Sigmoid colon (tissue), 7 donors: ENCODE data around the gene OR7A5. TPM values are rescaled to one million over a fixed set of nuclear protein-coding genes. Genes with fewer than 3 reads are reported as not detected.

ENCODE experiments used
- DNase-seq: peaks from one replicate; pipeline ENCODE4 v3.0.0-alpha.2; 2019
- H3K27ac ChIP-seq, 4 donors: fragments of 200-600 bp; sonication (generic); one replicate each; pipeline ENCODE4 v1.5.1; 2016 to 2019; ENCODE audit warnings: mild to moderate bottlenecking in 1 of 4
- H3K27me3 ChIP-seq, 3 donors: fragments of 200-600 bp; sonication (generic); one replicate each; pipeline ENCODE4 v1.5.1; 2019; ENCODE audit warnings: mild to moderate bottlenecking in 1 of 3
- H3K36me3 ChIP-seq, 4 donors: fragments of 200-600 bp; sonication (generic); one replicate each; pipeline ENCODE4 v1.5.1; 2016 to 2019
- H3K4me1 ChIP-seq, 4 donors: fragments of 200-600 bp; sonication (generic); one replicate each; pipeline ENCODE4 v1.5.1; 2017 to 2019
- H3K4me3 ChIP-seq, 4 donors: fragments of 200-600 bp; sonication (generic); one replicate each; pipeline ENCODE4 v1.5.1; 2017 to 2019; ENCODE audit warnings: mild to moderate bottlenecking in 2 of 4, moderate library complexity in 1 of 4
- H3K9me3 ChIP-seq, 4 donors: fragments of 200-600 bp in 3 of 4; sonication (generic) in 3 of 4; one replicate each; pipeline versions ENCODE4 v1.5.1 to v1.6.1; 2013 to 2019
- EP300 ChIP-seq, 4 donors: sonication (generic); formaldehyde crosslinking; IDR thresholded peaks; one replicate each; pipeline ENCODE4 v1.6.1; 2017; ENCODE audit warnings: antibody characterized with exemption in 4 of 4
- POLR2A ChIP-seq, 2 donors: fragments of 450-650 bp; IDR thresholded peaks; one replicate each; pipeline ENCODE4 v1.6.1; 2016; ENCODE audit warnings: antibody characterized with exemption in 2 of 2, mild to moderate bottlenecking in 2 of 2, moderate library complexity in 2 of 2
- POLR2AphosphoS5 ChIP-seq, 4 donors: sonication (generic); formaldehyde crosslinking; IDR thresholded peaks; one replicate each; pipeline ENCODE4 v1.6.1; 2017; ENCODE audit warnings: antibody characterized with exemption in 4 of 4
- WGBS, 2 donors: extraction: QIAGEN DNeasy Blood & Tissue Kit; methylation state at CpG; one replicate each; pipeline ENCODE4 v1.1.7; 2013; 5-methylcytosine and 5-hydroxymethylcytosine counted together
- intact Hi-C: fragments of 100-400 bp; cut with DNase I; formaldehyde crosslinking; loops from one replicate; pipeline ENCODE4 v1.15.1; 2023
- polyA plus RNA-seq, 3 donors: library from polyadenylated mRNA; stranded (reverse); fragments of 200-250 nt; gene quantifications; one replicate each; pipeline ENCODE4 v1.2.3, GENCODE V29; 2013
- total RNA-seq, 4 donors: library from RNA; depleted of rRNA; stranded (reverse); fragments of >200 nt; gene quantifications; one replicate each; pipeline ENCODE4 v1.1.0, GENCODE V29; 2016
- TF ChIP-seq, protein P1 (sequence below), 4 experiments: fragments of 450-650 bp in 3 of 4; fragments of 200-600 bp in 1 of 4; IDR thresholded peaks; one replicate each; pipeline ENCODE4 v1.5.1; 2016 to 2019; ENCODE audit warnings: antibody characterized with exemption in 4 of 4, mild to moderate bottlenecking in 3 of 4, moderate library complexity in 2 of 4
- donor health status: healthy with polysubstance abuse.
- donor health status: Bipolar disorder and iron deficiency.
- donor health status: healthy.

Gene OR7A5
- total and polyA plus RNA-seq, 7 donors: not detected

DNA sequence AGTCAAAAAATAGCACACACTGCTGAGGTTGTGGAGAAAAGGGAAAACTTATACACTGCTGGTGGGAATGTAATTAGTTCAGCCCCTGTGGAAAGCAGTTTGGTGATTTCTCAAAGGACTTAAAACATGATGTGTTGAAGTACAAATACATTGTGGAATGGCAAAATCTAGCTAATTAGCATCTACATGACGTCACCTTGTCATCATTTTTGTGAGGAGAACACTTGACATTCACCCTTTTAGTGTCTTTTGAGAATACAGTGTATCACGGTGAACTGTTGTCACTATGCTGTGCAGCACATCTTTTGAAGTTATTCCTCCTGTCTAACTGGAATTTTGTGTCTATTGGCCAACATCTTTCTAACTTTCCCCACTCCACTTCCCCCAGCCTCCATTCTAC, 8.2 kb upstream of the OR7A5 start:
- Histone ChIP-seq H3K27me3 (peaks cover 0 to 5% (median 3%) of the 10 kb centered on the region in 3 donors), H3K36me3 (no peaks in the 10 kb centered on the region), H3K9me3 (peaks cover 0 to 2% (median 0%) of the 10 kb centered on the region in 4 donors), H3K4me1 (no peaks in the 10 kb centered on the region), H3K27ac (no peak overlapping the region), H3K4me3 (no peak overlapping the region)
- intact Hi-C loops: no loop called here
- 46 to 60% methylated on average over 2 of the region's 2 CpGs for WGBS, 2 donors
- no peak for DNase-seq
- TF ChIP-seq EP300 (IDR thresholded peaks at IDR 0.05) (no peak), POLR2AphosphoS5 (IDR thresholded peaks at IDR 0.05) (no peak), POLR2A (IDR thresholded peaks at IDR 0.05) (no peak)
- TF ChIP-seq, protein P1, sequence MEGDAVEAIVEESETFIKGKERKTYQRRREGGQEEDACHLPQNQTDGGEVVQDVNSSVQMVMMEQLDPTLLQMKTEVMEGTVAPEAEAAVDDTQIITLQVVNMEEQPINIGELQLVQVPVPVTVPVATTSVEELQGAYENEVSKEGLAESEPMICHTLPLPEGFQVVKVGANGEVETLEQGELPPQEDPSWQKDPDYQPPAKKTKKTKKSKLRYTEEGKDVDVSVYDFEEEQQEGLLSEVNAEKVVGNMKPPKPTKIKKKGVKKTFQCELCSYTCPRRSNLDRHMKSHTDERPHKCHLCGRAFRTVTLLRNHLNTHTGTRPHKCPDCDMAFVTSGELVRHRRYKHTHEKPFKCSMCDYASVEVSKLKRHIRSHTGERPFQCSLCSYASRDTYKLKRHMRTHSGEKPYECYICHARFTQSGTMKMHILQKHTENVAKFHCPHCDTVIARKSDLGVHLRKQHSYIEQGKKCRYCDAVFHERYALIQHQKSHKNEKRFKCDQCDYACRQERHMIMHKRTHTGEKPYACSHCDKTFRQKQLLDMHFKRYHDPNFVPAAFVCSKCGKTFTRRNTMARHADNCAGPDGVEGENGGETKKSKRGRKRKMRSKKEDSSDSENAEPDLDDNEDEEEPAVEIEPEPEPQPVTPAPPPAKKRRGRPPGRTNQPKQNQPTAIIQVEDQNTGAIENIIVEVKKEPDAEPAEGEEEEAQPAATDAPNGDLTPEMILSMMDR (IDR thresholded peaks at IDR 0.05): no peak

- Histone ChIP-seq H3K9me3 (peaks cover 0 to 2% (median 0%) of the 10 kb centered on the region in 4 donors), H3K27me3 (peaks cover 0 to 1% (median 0%) of the 10 kb centered on the region in 3 donors), H3K27ac (no peak overlapping the region), H3K4me3 (no peak overlapping the region), H3K36me3 (no peaks in the 10 kb centered on the region), H3K4me1 (no peaks in the 10 kb centered on the region)
- 13 to 54% methylated on average over 1 of the region's 1 CpG for WGBS, 2 donors
- no peak for DNase-seq
- intact Hi-C loops: no loop called here
- TF ChIP-seq POLR2AphosphoS5 (IDR thresholded peaks at IDR 0.05) (no peak), POLR2A (IDR thresholded peaks at IDR 0.05) (no peak), EP300 (IDR thresholded peaks at IDR 0.05) (no peak)
- TF ChIP-seq, protein P1 (IDR thresholded peaks at IDR 0.05): no peak
Observed at GRCh38 chr19:14840206-14840605, 5.2 kb upstream of the OR7A5 start.

- intact Hi-C loops: no loop called here
- no peak for DNase-seq
- Histone ChIP-seq H3K9me3 (peaks cover 0 to 2% (median 0%) of the 10 kb centered on the region in 4 donors), H3K4me3 (no peak overlapping the region), H3K27me3 (no peaks in the 10 kb centered on the region), H3K4me1 (no peaks in the 10 kb centered on the region), H3K27ac (no peak overlapping the region), H3K36me3 (no peaks in the 10 kb centered on the region)
- 65 to 73% methylated on average over 4 of the region's 4 CpGs for WGBS, 2 donors
- TF ChIP-seq EP300 (IDR thresholded peaks at IDR 0.05): no peak
- TF ChIP-seq, protein P1 (IDR thresholded peaks at IDR 0.05): no peak
- TF ChIP-seq POLR2A (IDR thresholded peaks at IDR 0.05): no peak
- TF ChIP-seq POLR2AphosphoS5 (IDR thresholded peaks at IDR 0.05): no peak
Observed at GRCh38 chr19:14837391-14837790, 2.4 kb upstream of the OR7A5 start.

- 44 to 67% methylated on average over 4 of the region's 4 CpGs for WGBS, 2 donors
- Histone ChIP-seq H3K36me3 (no peaks in the 10 kb centered on the region), H3K9me3 (no peaks in the 10 kb centered on the region), H3K27me3 (no peaks in the 10 kb centered on the region), H3K27ac (no peak overlapping the region), H3K4me3 (no peak overlapping the region), H3K4me1 (no peaks in the 10 kb centered on the region)
- no peak for DNase-seq
- TF ChIP-seq POLR2AphosphoS5 (IDR thresholded peaks at IDR 0.05) (no peak), EP300 (IDR thresholded peaks at IDR 0.05) (no peak), POLR2A (IDR thresholded peaks at IDR 0.05) (no peak)
- TF ChIP-seq, protein P1 (IDR thresholded peaks at IDR 0.05): no peak
- intact Hi-C loops: no loop called here
Observed at GRCh38 chr19:14830702-14831101, 4.3 kb downstream of the OR7A5 start.

DNA sequence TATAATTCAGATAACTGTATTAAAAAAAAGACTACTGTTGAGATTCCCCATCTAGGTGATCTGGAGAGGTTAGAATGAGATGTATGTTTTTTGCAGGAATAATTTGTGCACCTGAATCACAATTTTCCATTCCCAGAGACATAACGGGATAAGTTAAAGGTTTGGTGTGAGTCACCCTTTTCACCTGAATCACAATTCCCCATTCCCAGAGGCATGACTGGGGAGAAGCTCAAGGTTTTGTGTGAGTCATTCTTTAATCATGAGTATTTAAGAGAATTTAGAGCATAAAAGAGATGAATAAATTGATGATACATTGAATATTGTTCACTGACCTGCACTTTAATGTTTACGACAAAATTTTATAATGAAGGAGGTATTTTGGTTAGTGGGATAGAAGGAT, 9.0 kb downstream of the OR7A5 start:
- Histone ChIP-seq H3K27me3 (peaks cover 0 to 5% (median 0%) of the 10 kb centered on the region in 3 donors), H3K4me3 (no peak overlapping the region), H3K9me3 (peaks cover 0 to 3% (median 0%) of the 10 kb centered on the region in 4 donors), H3K36me3 (no peaks in the 10 kb centered on the region), H3K4me1 (no peaks in the 10 kb centered on the region), H3K27ac (no peak overlapping the region)
- DNase-seq: no peak
- 86 to 92% methylated on average over 2 of the region's 2 CpGs for WGBS, 2 donors
- TF ChIP-seq EP300 (IDR thresholded peaks at IDR 0.05): no peak
- TF ChIP-seq POLR2A (IDR thresholded peaks at IDR 0.05): no peak
- TF ChIP-seq, protein P1 (IDR thresholded peaks at IDR 0.05): no peak
- no peak for TF ChIP-seq POLR2AphosphoS5 (IDR thresholded peaks at IDR 0.05)
- intact Hi-C loops: no loop called here
